Peyer's patch (tissue), 4 donors: ENCODE results near the gene ANO2.

Experiments used
- CTCF ChIP-seq, 6 experiments: fragments of 450-650 bp in 4 of 6; fragments of 200-600 bp in 2 of 6; sonication (generic) in 1 of 6; IDR thresholded peaks; one replicate each; pipeline ENCODE4 v1.5.1; 2017 to 2019; ENCODE audit warnings: antibody characterized with exemption in 6 of 6, mild to moderate bottlenecking in 3 of 6, moderate library complexity in 1 of 6
- POLR2A ChIP-seq, 2 donors: fragments of 450-650 bp; IDR thresholded peaks; one replicate each; pipeline ENCODE4 v1.5.1; 2017; ENCODE audit warnings: antibody characterized with exemption in 2 of 2, mild to moderate bottlenecking in 2 of 2, moderate library complexity in 2 of 2

- TF ChIP-seq CTCF (IDR thresholded peaks at IDR 0.05) (no peak), POLR2A (IDR thresholded peaks at IDR 0.05) (no peak)
Observed at GRCh38 chr12:5514016-5514415, 431.0 kb downstream of the ANO2 start.
